ENCODE results near the gene APBA2.

The APBA2 gene

GRCh38 chr15:28964098-28964497, 78.3 kb downstream of the APBA2 start:
- Histone ChIP-seq H3K79me2 (ENCODE audit: insufficient read depth, low read length) (no peaks in the 10 kb centered on the region), H3K36me3 (ENCODE audit: insufficient read depth, low read length) (no peaks in the 10 kb centered on the region), H3K9me3 (ENCODE audit: low read length) (no peaks in the 10 kb centered on the region), H3K4me2 (ENCODE audit: low read length) (no peak overlapping the region), H3K9me2 (ENCODE audit: low read depth, low read length) (no peaks in the 10 kb centered on the region), H2AFZ (ENCODE audit: low read length) (no peak overlapping the region), H3K27me3 (ENCODE audit: insufficient read depth, low read length) (no peaks in the 10 kb centered on the region), H3K4me3 (ENCODE audit: low read depth, low read length, poor library complexity, severe bottlenecking) (no peak overlapping the region), H3K4me1 (ENCODE audit: insufficient read depth, low read length, severe bottlenecking) (no peaks in the 10 kb centered on the region), H3F3A (ENCODE audit: insufficient read depth, low read length) (no peaks in the 10 kb centered on the region), H3K9ac (ENCODE audit: low read length) (no peak overlapping the region), H3K27ac (ENCODE audit: low read depth, low read length, poor library complexity, severe bottlenecking) (no peak overlapping the region), H4K20me1 (ENCODE audit: insufficient read depth, low read length) (no peaks in the 10 kb centered on the region)
- TF ChIP-seq CTCF (IDR thresholded peaks at IDR 0.05; ENCODE audit: low read length), result no peak
- no peak for TF ChIP-seq EZH2 (IDR thresholded peaks at IDR 0.05; ENCODE audit: borderline replicate concordance, low read length)

GRCh38 chr15:28967066-28967465, 81.3 kb downstream of the APBA2 start:
- H3K4me2 ChIP-seq (ENCODE audit: low read length), result no peak overlapping the region

GRCh38 chr15:28967990-28968389, 82.2 kb downstream of the APBA2 start:
- Histone ChIP-seq H4K20me1 (ENCODE audit: insufficient read depth, low read length) (no peaks in the 10 kb centered on the region), H2AFZ (ENCODE audit: low read length) (no peak overlapping the region), H3K9me2 (ENCODE audit: low read depth, low read length) (no peaks in the 10 kb centered on the region), H3K4me2 (ENCODE audit: low read length) (no peak overlapping the region), H3K9ac (ENCODE audit: low read length) (no peak overlapping the region), H3K4me3 (ENCODE audit: low read depth, low read length, poor library complexity, severe bottlenecking) (no peak overlapping the region), H3K4me1 (ENCODE audit: insufficient read depth, low read length, severe bottlenecking) (no peaks in the 10 kb centered on the region), H3K79me2 (ENCODE audit: insufficient read depth, low read length) (no peaks in the 10 kb centered on the region), H3F3A (ENCODE audit: insufficient read depth, low read length) (no peaks in the 10 kb centered on the region), H3K27ac (ENCODE audit: low read depth, low read length, poor library complexity, severe bottlenecking) (no peak overlapping the region), H3K27me3 (ENCODE audit: insufficient read depth, low read length) (no peaks in the 10 kb centered on the region), H3K36me3 (ENCODE audit: insufficient read depth, low read length) (no peaks in the 10 kb centered on the region), H3K9me3 (ENCODE audit: low read length) (no peaks in the 10 kb centered on the region)
- no peak for TF ChIP-seq EZH2 (IDR thresholded peaks at IDR 0.05; ENCODE audit: borderline replicate concordance, low read length)
- TF ChIP-seq CTCF (IDR thresholded peaks at IDR 0.05; ENCODE audit: low read length), result no peak

More at GRCh38 chr15:28967066-28967465, 81.3 kb downstream of the APBA2 start:
- Histone ChIP-seq H3K9ac (ENCODE audit: low read length) (no peak overlapping the region), H3K79me2 (ENCODE audit: insufficient read depth, low read length) (no peaks in the 10 kb centered on the region), H3K4me3 (ENCODE audit: low read depth, low read length, poor library complexity, severe bottlenecking) (no peak overlapping the region), H3K27ac (ENCODE audit: low read depth, low read length, poor library complexity, severe bottlenecking) (no peak overlapping the region), H4K20me1 (ENCODE audit: insufficient read depth, low read length) (no peaks in the 10 kb centered on the region), H2AFZ (ENCODE audit: low read length) (no peak overlapping the region), H3K9me3 (ENCODE audit: low read length) (no peaks in the 10 kb centered on the region), H3K27me3 (ENCODE audit: insufficient read depth, low read length) (no peaks in the 10 kb centered on the region), H3F3A (ENCODE audit: insufficient read depth, low read length) (no peaks in the 10 kb centered on the region), H3K36me3 (ENCODE audit: insufficient read depth, low read length) (no peaks in the 10 kb centered on the region), H3K4me1 (ENCODE audit: insufficient read depth, low read length, severe bottlenecking) (no peaks in the 10 kb centered on the region), H3K9me2 (ENCODE audit: low read depth, low read length) (no peaks in the 10 kb centered on the region)
- no peak for TF ChIP-seq EZH2 (IDR thresholded peaks at IDR 0.05; ENCODE audit: borderline replicate concordance, low read length)
- no peak for TF ChIP-seq CTCF (IDR thresholded peaks at IDR 0.05; ENCODE audit: low read length)

Measured in OCI-LY1 (cell line).